ENCODE measurements around the gene TYR. TPM values are rescaled to one million over a fixed set of nuclear protein-coding genes. Genes with fewer than 3 reads are reported as not detected.
"Not testable (repeated sequence)": the region's sequence is repeated elsewhere in the genome, so short reads cannot be mapped to it uniquely, and the experiment has no call there.

TYR gene
- total RNA-seq = not detected

- POLR2A ChIA-PET = no interaction called here
- CTCF ChIA-PET = no interaction called here
Measured at GRCh38 chr11:89177691-89178231, at the start of gene TYR. Gene TYR, plus strand, starts transcription at chr11:89177875. Its CDS starts 79 bp downstream, at chr11:89177954.

- ChIA-PET POLR2A (no interaction called here), CTCF (no interaction called here)
Measured at GRCh38 chr11:89136606-89137005, 41.1 kb upstream of the TYR start.

GRCh38 chr11:89147229-89147628, 30.4 kb upstream of the TYR start:
- CTCF ChIA-PET = no interaction called here

GRCh38 chr11:89159974-89160373, 17.7 kb upstream of the TYR start:
- ChIA-PET POLR2A (no interaction called here), CTCF (no interaction called here)

More at GRCh38 chr11:89147229-89147628, 30.4 kb upstream of the TYR start:
- POLR2A ChIA-PET = no interaction called here

- CTCF ChIA-PET = no interaction called here
- POLR2A ChIA-PET = no interaction called here
Measured at GRCh38 chr11:89161949-89162348, 15.7 kb upstream of the TYR start.

GRCh38 chr11:89163686-89164085, 14.0 kb upstream of the TYR start:
- ChIA-PET POLR2A (no interaction called here), CTCF (no interaction called here)

- ChIA-PET POLR2A (no interaction called here), CTCF (no interaction called here)
Measured at GRCh38 chr11:89168396-89168795, 9.3 kb upstream of the TYR start.

- POLR2A ChIA-PET = no interaction called here
- CTCF ChIA-PET = no interaction called here
Measured at GRCh38 chr11:89175796-89176195, 1.9 kb upstream of the TYR start.

GRCh38 chr11:89176938-89177337, 737 bp upstream of the TYR start:
- ChIA-PET POLR2A (no interaction called here), CTCF (no interaction called here)

- CTCF ChIA-PET = no interaction called here
- POLR2A ChIA-PET = no interaction called here
Measured at GRCh38 chr11:89181111-89181510, 3.4 kb downstream of the TYR start.

- ChIA-PET CTCF (no interaction called here), POLR2A (no interaction called here)
Measured at GRCh38 chr11:89182773-89183518, 5.3 kb downstream of the TYR start.

- ChIA-PET CTCF (no interaction called here), POLR2A (no interaction called here)
Measured at GRCh38 chr11:89184021-89184420, 6.3 kb downstream of the TYR start.

GRCh38 chr11:89189776-89190175, 12.1 kb downstream of the TYR start:
- ChIA-PET CTCF (no interaction called here), POLR2A (no interaction called here)

- ChIA-PET CTCF (no interaction called here), POLR2A (no interaction called here)
Measured at GRCh38 chr11:89201138-89201537, 23.5 kb downstream of the TYR start.

GRCh38 chr11:89203814-89204213, 26.1 kb downstream of the TYR start:
- POLR2A ChIA-PET = no interaction called here
- CTCF ChIA-PET = no interaction called here

GRCh38 chr11:89205378-89205777, 27.7 kb downstream of the TYR start:
- ChIA-PET POLR2A (no interaction called here), CTCF (no interaction called here)

GRCh38 chr11:89220684-89221339, 43.1 kb downstream of the TYR start:
- ChIA-PET POLR2A (no interaction called here), CTCF (no interaction called here)

- CTCF ChIA-PET = no interaction called here
- POLR2A ChIA-PET = no interaction called here
Measured at GRCh38 chr11:89235083-89235482, 57.4 kb downstream of the TYR start.

GRCh38 chr11:89235976-89236375, 58.3 kb downstream of the TYR start:
- ChIA-PET POLR2A (no interaction called here), CTCF (interaction anchor here (0.7 kb wide), 1 partner anchor 711 kb away, joined by 3 read pairs; no protein-coding TSS in a partner anchor)

- POLR2A ChIA-PET = not testable (repeated sequence)
Measured at GRCh38 chr11:89247007-89247406, 69.3 kb downstream of the TYR start.

GRCh38 chr11:89249196-89249595, 71.5 kb downstream of the TYR start:
- POLR2A ChIA-PET = no interaction called here
- CTCF ChIA-PET = no interaction called here

More at GRCh38 chr11:89247007-89247406, 69.3 kb downstream of the TYR start:
- CTCF ChIA-PET = not testable (repeated sequence)

GRCh38 chr11:89261483-89261882, 83.8 kb downstream of the TYR start:
- POLR2A ChIA-PET, CTCF ChIA-PET: not testable (repeated sequence)
